ENCODE results near the gene UBAP1. TPM values are rescaled to one million over a fixed set of nuclear protein-coding genes. Genes with fewer than 3 reads are reported as not detected.

Gene UBAP1
- 80.6 and 83.7 TPM in 2 replicates for polyA plus RNA-seq (2013)

- peak within 1 kb of the TSS; percentile 75 for H2AFZ ChIP-seq (ENCODE audit: insufficient read depth, low read length, poor library complexity)
- H3K79me2 ChIP-seq (ENCODE audit: control insufficient read depth, insufficient read depth, low read length, poor library complexity), result peaks cover 12% of the 10 kb centered on the region
- H2AK5ac ChIP-seq (ENCODE audit: low read length), result peak within 1 kb of the TSS; percentile 75
- H3K18ac ChIP-seq (ENCODE audit: low read length), result peak within 1 kb of the TSS; percentile 93
- peaks cover 12% of the 10 kb centered on the region for H3K79me1 ChIP-seq (ENCODE audit: low read length)
- no peaks in the 10 kb centered on the region for H3K4me1 ChIP-seq (ENCODE audit: control insufficient read depth in 1 of 2, insufficient read depth in 2 of 2, low read length in 2 of 2)
- H4K8ac ChIP-seq (ENCODE audit: low read depth, low read length), result peak within 1 kb of the TSS; percentile 93
- H3K9me3 ChIP-seq (ENCODE audit: insufficient read depth, low read depth, low read length), result no peaks in the 10 kb centered on the region
- no CpG with 5 or more reads among the region's 48 CpGs for WGBS (ENCODE audit: extremely low coverage, insufficient coverage, insufficient read length)
- H3K14ac ChIP-seq (ENCODE audit: low read length), result peak within 1 kb of the TSS; percentile 96
- no peak within 1 kb of the TSS for H3K23ac ChIP-seq (ENCODE audit: low read length)
- H3K27me3 ChIP-seq (ENCODE audit: insufficient read depth, low read length), result no peaks in the 10 kb centered on the region
- peak within 1 kb of the TSS; percentile 86 for H4K91ac ChIP-seq (ENCODE audit: low read depth, low read length)
- peak within 1 kb of the TSS; percentile 93 for H3K27ac ChIP-seq (ENCODE audit: low read depth, low read length)
- peak; percentile 99 for DNase-seq
- peak within 1 kb of the TSS; percentile 97 for H3K9ac ChIP-seq (ENCODE audit: low read length)
- H4K12ac ChIP-seq (ENCODE audit: low read depth, low read length), result peak within 1 kb of the TSS; percentile 84
- H2BK5ac ChIP-seq (ENCODE audit: low read depth, low read length, poor library complexity), result peak within 1 kb of the TSS; percentile 95
- H2BK120ac ChIP-seq (ENCODE audit: insufficient read depth, low read length, poor library complexity), result peak within 1 kb of the TSS; percentile 59
- H3K36me3 ChIP-seq (ENCODE audit: control insufficient read depth in 1 of 2, insufficient read depth in 2 of 2, low read length in 2 of 2), result no peaks in the 10 kb centered on the region
- H3K4me2 ChIP-seq (ENCODE audit: low read length), result peak within 1 kb of the TSS; percentile 94
- H2BK12ac ChIP-seq (ENCODE audit: low read length), result peak within 1 kb of the TSS; percentile 56
- H3K4me3 ChIP-seq (ENCODE audit: low read depth, low read length), result peak within 1 kb of the TSS; percentile 95
- H3K4ac ChIP-seq (ENCODE audit: low read depth, low read length), result peak within 1 kb of the TSS; percentile 99
Observed at GRCh38 chr9:34178436-34179212, at the start of gene UBAP1. Gene UBAP1 (plus strand): TSS chr9:34179043. CDS start chr9:34220915, 41,872 bp downstream.

- H3K18ac ChIP-seq (ENCODE audit: low read length), result no peak overlapping the region
- H4K91ac ChIP-seq (ENCODE audit: low read depth, low read length), result no peak overlapping the region
- no peak overlapping the region for H2BK5ac ChIP-seq (ENCODE audit: low read depth, low read length, poor library complexity)
- H3K79me1 ChIP-seq (ENCODE audit: low read length), result peaks cover 5% of the 10 kb centered on the region
- no peak for DNase-seq
- H3K4ac ChIP-seq (ENCODE audit: low read depth, low read length), result no peak overlapping the region
- no peaks in the 10 kb centered on the region for H3K27me3 ChIP-seq (ENCODE audit: insufficient read depth, low read length)
- H3K9ac ChIP-seq (ENCODE audit: low read length), result no peak overlapping the region
- WGBS (ENCODE audit: extremely low coverage, insufficient coverage, insufficient read length), result no CpG with 5 or more reads among the region's 7 CpGs
- H3K23ac ChIP-seq (ENCODE audit: low read length), result no peak overlapping the region
- H3K4me3 ChIP-seq (ENCODE audit: low read depth, low read length), result no peak overlapping the region
- H3K27ac ChIP-seq (ENCODE audit: low read depth, low read length), result no peak overlapping the region
- H4K12ac ChIP-seq (ENCODE audit: low read depth, low read length), result no peak overlapping the region
- H3K14ac ChIP-seq (ENCODE audit: low read length), result no peak overlapping the region
- no peak overlapping the region for H4K8ac ChIP-seq (ENCODE audit: low read depth, low read length)
- H2BK12ac ChIP-seq (ENCODE audit: low read length), result no peak overlapping the region
- H3K4me1 ChIP-seq (ENCODE audit: control insufficient read depth in 1 of 2, insufficient read depth in 2 of 2, low read length in 2 of 2), result peaks cover 0 to 8% of the 10 kb centered on the region in 2 experiments
- no peak overlapping the region for H2AK5ac ChIP-seq (ENCODE audit: low read length)
- H2AFZ ChIP-seq (ENCODE audit: insufficient read depth, low read length, poor library complexity), result no peak overlapping the region
- H3K4me2 ChIP-seq (ENCODE audit: low read length), result no peak overlapping the region
- no peak overlapping the region for H2BK120ac ChIP-seq (ENCODE audit: insufficient read depth, low read length, poor library complexity)
- no peaks in the 10 kb centered on the region for H3K36me3 ChIP-seq (ENCODE audit: control insufficient read depth in 1 of 2, insufficient read depth in 2 of 2, low read length in 2 of 2)
- H3K9me3 ChIP-seq (ENCODE audit: insufficient read depth, low read depth, low read length), result peaks cover 3% of the 10 kb centered on the region
- peaks cover 2% of the 10 kb centered on the region for H3K79me2 ChIP-seq (ENCODE audit: control insufficient read depth, insufficient read depth, low read length, poor library complexity)
Observed at GRCh38 chr9:34131571-34131970, 47.3 kb upstream of the UBAP1 start.

GRCh38 chr9:34133436-34133949 is 45.4 kb upstream of the UBAP1 start:
- Histone ChIP-seq H2BK120ac (ENCODE audit: insufficient read depth, low read length, poor library complexity) (no peak overlapping the region), H3K4me3 (ENCODE audit: low read depth, low read length) (no peak overlapping the region), H3K9me3 (ENCODE audit: insufficient read depth, low read depth, low read length) (peaks cover 6% of the 10 kb centered on the region), H3K4ac (ENCODE audit: low read depth, low read length) (no peak overlapping the region), H4K8ac (ENCODE audit: low read depth, low read length) (no peak overlapping the region), H2BK5ac (ENCODE audit: low read depth, low read length, poor library complexity) (no peak overlapping the region), H3K18ac (ENCODE audit: low read length) (no peak overlapping the region), H3K14ac (ENCODE audit: low read length) (no peak overlapping the region), H3K27ac (ENCODE audit: low read depth, low read length) (no peak overlapping the region), H3K79me1 (ENCODE audit: low read length) (no peaks in the 10 kb centered on the region), H3K4me1 (ENCODE audit: control insufficient read depth in 1 of 2, insufficient read depth in 2 of 2, low read length in 2 of 2) (no peaks in the 10 kb centered on the region), H3K36me3 (ENCODE audit: control insufficient read depth in 1 of 2, insufficient read depth in 2 of 2, low read length in 2 of 2) (no peaks in the 10 kb centered on the region), H3K23ac (ENCODE audit: low read length) (no peak overlapping the region), H4K12ac (ENCODE audit: low read depth, low read length) (no peak overlapping the region), H3K79me2 (ENCODE audit: control insufficient read depth, insufficient read depth, low read length, poor library complexity) (no peaks in the 10 kb centered on the region), H2AFZ (ENCODE audit: insufficient read depth, low read length, poor library complexity) (no peak overlapping the region), H2AK5ac (ENCODE audit: low read length) (no peak overlapping the region), H3K27me3 (ENCODE audit: insufficient read depth, low read length) (no peaks in the 10 kb centered on the region), H4K91ac (ENCODE audit: low read depth, low read length) (no peak overlapping the region), H3K9ac (ENCODE audit: low read length) (no peak overlapping the region), H2BK12ac (ENCODE audit: low read length) (no peak overlapping the region), H3K4me2 (ENCODE audit: low read length) (no peak overlapping the region)
- DNase-seq, result no peak
- WGBS (ENCODE audit: extremely low coverage, insufficient coverage, insufficient read length), result no CpG with 5 or more reads among the region's 16 CpGs

GRCh38 chr9:34134521-34134920 is 44.3 kb upstream of the UBAP1 start:
- Histone ChIP-seq H3K79me2 (ENCODE audit: control insufficient read depth, insufficient read depth, low read length, poor library complexity) (no peaks in the 10 kb centered on the region), H3K4ac (ENCODE audit: low read depth, low read length) (no peak overlapping the region), H3K27ac (ENCODE audit: low read depth, low read length) (no peak overlapping the region), H4K91ac (ENCODE audit: low read depth, low read length) (no peak overlapping the region), H4K12ac (ENCODE audit: low read depth, low read length) (no peak overlapping the region), H3K79me1 (ENCODE audit: low read length) (no peaks in the 10 kb centered on the region), H3K4me1 (ENCODE audit: control insufficient read depth in 1 of 2, insufficient read depth in 2 of 2, low read length in 2 of 2) (no peaks in the 10 kb centered on the region), H2AFZ (ENCODE audit: insufficient read depth, low read length, poor library complexity) (no peak overlapping the region), H3K23ac (ENCODE audit: low read length) (no peak overlapping the region), H3K4me3 (ENCODE audit: low read depth, low read length) (no peak overlapping the region), H3K9me3 (ENCODE audit: insufficient read depth, low read depth, low read length) (peaks cover 6% of the 10 kb centered on the region), H3K36me3 (ENCODE audit: control insufficient read depth in 1 of 2, insufficient read depth in 2 of 2, low read length in 2 of 2) (no peaks in the 10 kb centered on the region), H3K27me3 (ENCODE audit: insufficient read depth, low read length) (no peaks in the 10 kb centered on the region), H3K14ac (ENCODE audit: low read length) (no peak overlapping the region), H2BK5ac (ENCODE audit: low read depth, low read length, poor library complexity) (no peak overlapping the region), H3K9ac (ENCODE audit: low read length) (no peak overlapping the region), H4K8ac (ENCODE audit: low read depth, low read length) (no peak overlapping the region), H3K4me2 (ENCODE audit: low read length) (no peak overlapping the region), H2AK5ac (ENCODE audit: low read length) (no peak overlapping the region), H3K18ac (ENCODE audit: low read length) (no peak overlapping the region), H2BK12ac (ENCODE audit: low read length) (no peak overlapping the region), H2BK120ac (ENCODE audit: insufficient read depth, low read length, poor library complexity) (no peak overlapping the region)
- WGBS (ENCODE audit: extremely low coverage, insufficient coverage, insufficient read length), result no CpG with 5 or more reads among the region's 30 CpGs
- no peak for DNase-seq
